HG03457 (cell line): ENCODE data around the gene CSNK1A1.

ENCODE experiments used
- ATAC-seq: cut with Tn5 transposase; IDR thresholded peaks from one replicate; pipeline ENCODE4 v1.9.1; 2021; ENCODE audit warnings: moderate number of reproducible peaks; ENCODE audit not compliant: unreplicated experiment

CSNK1A1 gene

DNA sequence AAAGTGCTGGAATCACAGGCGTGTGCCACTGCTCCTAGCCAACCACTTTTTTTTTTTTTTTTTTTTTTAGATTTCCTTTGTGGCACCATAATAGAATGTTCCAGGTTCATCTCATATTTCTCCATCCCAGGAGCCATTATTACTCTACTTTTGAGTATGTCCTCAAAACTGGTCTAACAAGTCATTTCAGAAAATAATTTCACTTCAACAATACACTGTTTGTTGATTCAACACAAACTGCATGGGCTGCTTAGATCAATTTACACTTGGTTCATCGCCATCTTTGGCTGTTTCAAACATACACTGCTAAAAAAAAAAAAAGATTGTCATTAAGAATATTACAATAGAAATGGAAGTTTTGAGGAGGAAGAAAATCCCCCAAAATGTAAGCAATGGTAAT lies 57.9 kb downstream of the CSNK1A1 start:
- ATAC-seq, result no peak

- no peak for ATAC-seq
Observed at GRCh38 chr5:149492781-149493180, 58.5 kb downstream of the CSNK1A1 start.

- ATAC-seq, result no peak
Observed at GRCh38 chr5:149490599-149491485, 60.4 kb downstream of the CSNK1A1 start.

DNA sequence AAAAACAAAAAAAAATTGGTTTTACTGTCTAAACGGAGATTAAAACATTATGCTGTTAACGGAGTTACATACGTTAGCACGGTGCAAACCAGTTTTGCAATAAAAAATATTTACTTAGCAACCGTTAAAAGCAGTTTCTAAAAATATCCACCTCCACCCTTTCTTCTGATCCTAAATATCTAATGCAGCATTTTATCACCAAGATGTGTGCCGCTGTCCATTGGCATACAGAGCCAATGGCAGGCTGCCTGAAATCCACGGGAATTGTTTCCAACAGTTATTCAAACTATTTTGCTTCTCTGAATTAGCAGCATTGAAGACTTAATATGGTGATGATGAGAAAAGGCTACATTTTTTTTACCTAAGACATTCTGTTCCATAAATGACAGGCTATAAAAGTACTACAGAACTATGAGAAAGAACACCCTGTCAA lies 61.6 kb downstream of the CSNK1A1 start:
- ATAC-seq, result no peak

GRCh38 chr5:149488645-149489306 lies 62.5 kb downstream of the CSNK1A1 start:
- ATAC-seq, result no peak

DNA sequence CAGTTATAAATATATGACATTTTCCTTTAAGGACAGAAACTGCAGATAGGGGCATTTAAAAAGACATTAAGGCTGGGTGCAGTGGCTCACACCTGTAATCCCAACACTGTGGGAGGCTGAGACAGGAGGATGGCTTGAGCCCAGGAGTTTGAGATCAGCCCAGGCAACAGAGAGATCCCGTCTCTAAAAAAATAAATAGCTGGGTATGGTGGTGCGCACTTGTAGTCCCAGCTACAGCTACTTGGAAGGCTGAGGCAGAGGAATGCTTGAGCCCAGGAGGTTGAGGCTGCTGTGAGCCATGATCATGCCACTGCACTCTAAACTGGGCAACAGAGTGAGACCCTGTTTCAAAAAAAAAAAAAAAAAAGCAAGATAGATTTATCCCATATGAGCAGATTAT lies 63.6 kb downstream of the CSNK1A1 start:
- no peak for ATAC-seq

GRCh38 chr5:149486726-149487635 lies 64.3 kb downstream of the CSNK1A1 start:
- ATAC-seq, result no peak

- ATAC-seq, result no peak
Observed at GRCh38 chr5:149485655-149486615, 65.3 kb downstream of the CSNK1A1 start.

- ATAC-seq, result no peak
Observed at GRCh38 chr5:149481485-149481884, 69.8 kb downstream of the CSNK1A1 start.

DNA sequence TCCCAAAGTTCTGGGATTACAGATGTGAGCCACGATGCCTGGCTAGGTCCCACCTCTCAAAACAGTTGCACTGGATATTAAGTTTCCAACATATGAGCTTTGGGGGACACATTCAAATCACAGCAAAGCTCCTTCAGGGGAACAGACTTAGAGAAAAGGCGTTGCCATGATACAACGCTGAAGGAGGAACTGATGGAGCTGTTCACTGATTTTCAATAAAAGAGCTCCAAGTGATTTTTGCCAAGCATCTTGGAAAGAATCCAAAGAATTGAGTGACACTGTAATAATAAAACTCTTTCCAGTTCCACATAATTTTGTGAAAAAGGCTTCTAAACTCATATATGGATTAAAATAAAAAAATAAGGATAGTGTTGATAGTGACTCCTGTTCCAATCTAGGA lies 72.5 kb downstream of the CSNK1A1 start:
- no peak for ATAC-seq

- no peak for ATAC-seq
Observed at GRCh38 chr5:149475777-149476176, 75.5 kb downstream of the CSNK1A1 start.

DNA sequence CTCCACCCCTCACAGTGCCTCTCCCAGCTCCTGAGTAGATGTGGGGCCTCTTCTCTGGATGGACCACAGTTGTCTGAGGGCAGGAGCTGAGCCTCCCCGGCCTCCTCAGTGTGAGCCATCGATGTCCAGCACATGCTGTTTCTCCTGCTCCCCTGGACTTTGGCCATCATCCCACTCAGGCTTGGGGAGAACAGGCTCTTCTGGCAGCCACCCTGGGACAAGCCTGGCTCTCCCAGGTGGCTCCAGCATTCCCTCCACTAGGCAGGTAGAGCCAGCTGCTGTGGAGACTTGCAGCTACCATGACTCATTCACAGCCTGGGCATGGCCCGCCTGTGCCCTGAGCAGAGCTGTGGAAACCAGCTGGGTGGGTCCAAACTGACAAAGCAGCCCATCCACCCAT lies 77.0 kb downstream of the CSNK1A1 start:
- no peak for ATAC-seq

DNA sequence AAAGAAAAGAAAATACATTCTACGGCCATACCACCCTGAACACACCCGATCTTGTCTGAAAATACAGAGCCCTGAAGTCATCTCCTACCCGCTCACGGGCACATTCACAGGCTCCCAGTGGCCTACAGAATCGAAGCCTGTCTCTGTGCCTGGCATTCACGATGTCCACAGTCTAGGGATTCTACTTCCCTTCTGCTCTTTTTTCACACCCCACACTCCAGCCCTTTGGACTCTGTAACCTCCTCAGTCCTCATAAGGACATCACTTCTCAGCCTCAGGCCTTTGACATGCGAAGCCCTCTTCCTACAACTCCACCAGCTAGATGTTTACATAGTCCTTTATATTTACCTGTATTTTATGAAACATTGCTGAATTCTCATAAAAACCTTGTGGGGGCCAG lies 77.8 kb downstream of the CSNK1A1 start:
- ATAC-seq, result no peak

GRCh38 chr5:149472399-149472798 lies 78.8 kb downstream of the CSNK1A1 start:
- no peak for ATAC-seq

- no peak for ATAC-seq
Observed at GRCh38 chr5:149471406-149472183, 79.6 kb downstream of the CSNK1A1 start.

DNA sequence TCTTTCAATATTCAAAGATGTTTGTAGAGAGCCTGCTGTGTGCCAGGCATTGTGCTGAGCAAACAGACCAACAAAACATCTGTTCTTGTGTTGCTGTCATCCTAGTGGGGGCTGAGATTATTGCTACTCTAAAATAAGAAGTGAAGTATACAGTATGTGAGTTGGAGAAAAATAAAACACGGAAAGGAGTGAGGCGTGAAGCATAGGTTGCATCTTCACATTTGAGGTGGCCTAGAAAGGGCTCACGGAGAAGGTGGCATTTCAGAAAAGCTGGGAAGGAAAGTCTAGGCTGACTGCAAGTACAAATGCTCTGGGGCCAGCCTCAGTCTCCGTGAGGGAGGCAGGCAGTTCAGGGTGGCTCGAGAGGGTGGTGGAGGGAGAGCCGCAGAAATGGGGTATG lies 80.3 kb downstream of the CSNK1A1 start:
- no peak for ATAC-seq

- no peak for ATAC-seq
Observed at GRCh38 chr5:149466457-149466972, 84.7 kb downstream of the CSNK1A1 start.

DNA sequence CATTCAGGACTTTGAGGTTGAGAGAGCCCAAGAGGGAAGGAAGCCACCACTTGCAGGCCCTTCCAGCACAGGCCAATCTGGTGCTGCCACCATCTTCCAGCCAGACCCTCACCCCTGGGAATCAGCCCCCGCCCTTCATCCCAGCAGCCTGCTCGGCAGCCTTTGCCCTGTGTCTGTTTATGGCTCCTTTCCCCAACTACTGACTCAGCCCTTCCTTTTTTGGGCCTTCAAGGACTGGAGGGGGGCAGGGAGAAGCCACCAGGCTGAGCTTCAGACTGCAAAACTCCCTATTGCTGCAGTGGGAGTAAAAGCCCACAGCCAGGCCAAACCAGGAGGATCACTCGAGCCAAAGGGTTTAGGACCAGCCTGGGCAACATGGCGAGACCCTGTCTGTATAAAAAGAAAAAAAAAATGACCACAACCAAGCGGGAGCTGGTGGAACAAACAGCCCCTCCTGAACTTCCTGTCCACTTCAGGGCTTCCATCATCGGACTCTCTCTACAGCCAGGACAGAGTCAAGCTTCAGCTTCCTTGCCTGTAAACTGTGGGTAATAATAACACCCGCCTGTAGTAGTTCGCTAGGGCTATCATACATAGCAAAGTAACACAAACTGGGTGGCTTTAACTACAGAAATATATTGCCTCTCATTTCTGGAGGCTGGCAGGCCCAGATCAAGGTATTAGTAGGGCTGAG lies 86.3 kb downstream of the CSNK1A1 start:
- ATAC-seq, result no peak
